Activated naive CD8-positive, alpha-beta T cell (primary cell): Measurements from ENCODE around the gene CEP72.

Experiments
- H3K27ac Mint-ChIP-seq: one replicate; pipeline ENCODE4 v1.8.0; 2021; ENCODE audit warnings: mixed read lengths
- H3K27me3 Mint-ChIP-seq: one replicate; pipeline ENCODE4 v1.8.0; 2021; ENCODE audit warnings: mixed read lengths
- H3K36me3 Mint-ChIP-seq: one replicate; pipeline ENCODE4 v1.8.0; 2021; ENCODE audit warnings: mixed read lengths
- H3K4me1 Mint-ChIP-seq: one replicate; pipeline ENCODE4 v1.8.0; 2021; ENCODE audit warnings: low read depth, mixed read lengths
- H3K4me3 Mint-ChIP-seq: one replicate; pipeline ENCODE4 v1.8.0; 2021; ENCODE audit warnings: mild to moderate bottlenecking, mixed read lengths
- H3K9me3 Mint-ChIP-seq: one replicate; pipeline ENCODE4 v1.8.0; 2021; ENCODE audit warnings: low read depth, mixed read lengths

CEP72 gene

DNA sequence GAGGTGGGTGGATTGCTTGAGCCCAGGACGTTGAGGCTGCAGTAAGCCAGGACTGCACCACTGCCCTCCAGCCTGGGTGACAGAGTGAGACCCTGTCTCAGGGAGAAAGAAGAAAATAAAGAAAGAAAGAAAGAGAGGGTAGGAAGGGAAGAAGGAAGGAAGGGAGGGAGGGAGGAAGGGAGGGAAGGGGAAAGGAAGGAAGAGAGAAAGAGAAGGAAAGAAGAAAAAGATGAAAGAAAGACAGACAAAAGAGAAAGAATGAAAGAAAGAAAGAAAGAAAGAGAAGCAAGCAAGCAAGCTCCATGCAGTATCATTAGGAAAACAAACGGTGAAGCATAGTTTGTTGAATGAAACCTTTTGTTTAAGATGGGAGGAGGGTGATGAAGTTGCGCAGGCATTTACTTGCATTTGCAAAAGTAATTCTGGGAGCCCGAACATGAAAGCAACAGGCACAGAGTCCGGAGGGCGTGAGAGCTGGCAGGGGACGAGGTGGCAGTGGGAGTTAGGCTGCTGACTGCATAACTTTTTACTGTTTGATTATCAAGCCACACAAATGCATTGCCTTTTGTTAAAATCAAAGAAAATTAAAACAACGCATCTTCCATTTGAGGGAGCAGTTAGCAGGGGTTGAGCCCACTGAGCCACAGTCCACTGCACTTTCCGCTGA is 26.0 kb upstream of the CEP72 start:
- H3K36me3 Mint-ChIP-seq = no peaks in the 10 kb centered on the region
- H3K27ac Mint-ChIP-seq = no peak overlapping the region
- no peaks in the 10 kb centered on the region for H3K9me3 Mint-ChIP-seq
- H3K27me3 Mint-ChIP-seq = peaks cover 22% of the 10 kb centered on the region
- H3K4me3 Mint-ChIP-seq = no peak overlapping the region
- peaks cover 6% of the 10 kb centered on the region for H3K4me1 Mint-ChIP-seq

DNA sequence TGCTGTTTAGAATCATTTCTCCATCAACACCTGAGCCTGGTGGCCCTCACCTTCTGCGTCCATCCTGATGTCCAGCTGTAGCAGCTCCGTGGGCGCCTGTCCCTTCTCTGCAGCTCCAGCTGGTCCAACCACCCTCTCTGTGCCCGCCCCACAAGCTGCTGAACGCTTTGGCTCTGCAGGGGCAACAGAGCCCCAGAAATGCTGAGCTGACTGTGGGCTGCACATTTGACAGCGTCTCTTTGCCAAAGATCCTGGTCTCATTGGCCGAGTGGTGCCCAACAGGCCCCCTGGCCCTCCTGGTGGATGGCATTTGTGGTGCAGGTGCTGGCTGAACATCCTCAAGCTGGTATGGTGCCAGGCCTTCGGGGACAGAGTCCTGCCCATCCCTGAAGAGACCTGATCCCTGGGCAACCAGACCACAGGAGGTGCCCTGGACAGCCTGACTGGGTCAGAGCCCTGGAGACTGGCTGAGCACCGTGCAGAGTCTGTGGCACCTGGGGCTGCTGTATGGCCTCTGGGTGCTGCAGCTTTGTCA is 25.3 kb upstream of the CEP72 start:
- peaks cover 6% of the 10 kb centered on the region for H3K4me1 Mint-ChIP-seq
- no peaks in the 10 kb centered on the region for H3K9me3 Mint-ChIP-seq
- no peaks in the 10 kb centered on the region for H3K36me3 Mint-ChIP-seq
- no peak overlapping the region for H3K27ac Mint-ChIP-seq
- H3K4me3 Mint-ChIP-seq = no peak overlapping the region
- peaks cover 19% of the 10 kb centered on the region for H3K27me3 Mint-ChIP-seq

DNA sequence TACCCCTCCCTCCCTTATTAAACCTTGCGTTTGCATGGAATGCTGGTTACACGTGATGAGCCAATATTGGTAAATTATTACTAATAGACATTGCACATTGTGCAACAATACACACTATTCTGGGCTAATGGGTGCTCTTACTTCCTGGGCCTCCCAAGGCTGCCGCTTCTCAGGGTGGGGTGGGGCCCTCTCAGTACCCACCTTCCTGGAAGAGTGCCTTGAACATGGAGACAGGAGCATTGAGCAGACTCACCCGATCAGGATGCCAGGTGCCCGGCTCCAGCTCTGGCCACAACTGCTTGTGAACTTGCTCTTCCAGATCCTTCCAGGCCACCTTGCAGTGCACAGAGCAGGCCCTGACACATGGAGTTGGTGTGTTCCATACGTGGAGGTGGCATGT is 24.7 kb upstream of the CEP72 start:
- peaks cover 15% of the 10 kb centered on the region for H3K27me3 Mint-ChIP-seq
- H3K27ac Mint-ChIP-seq = no peak overlapping the region
- no peaks in the 10 kb centered on the region for H3K36me3 Mint-ChIP-seq
- H3K9me3 Mint-ChIP-seq = no peaks in the 10 kb centered on the region
- H3K4me3 Mint-ChIP-seq = no peak overlapping the region
- peaks cover 6% of the 10 kb centered on the region for H3K4me1 Mint-ChIP-seq

- H3K9me3 Mint-ChIP-seq = no peaks in the 10 kb centered on the region
- peaks cover 9% of the 10 kb centered on the region for H3K27me3 Mint-ChIP-seq
- H3K4me3 Mint-ChIP-seq = no peak overlapping the region
- peaks cover 5% of the 10 kb centered on the region for H3K4me1 Mint-ChIP-seq
- H3K27ac Mint-ChIP-seq = no peak overlapping the region
- no peaks in the 10 kb centered on the region for H3K36me3 Mint-ChIP-seq
Observed at GRCh38 chr5:588406-588995, 23.6 kb upstream of the CEP72 start.

GRCh38 chr5:589173-589572 is 23.0 kb upstream of the CEP72 start:
- Mint-ChIP-seq H3K27me3 (peaks cover 10% of the 10 kb centered on the region), H3K4me1 (peaks cover 3% of the 10 kb centered on the region), H3K36me3 (no peaks in the 10 kb centered on the region), H3K27ac (no peak overlapping the region), H3K9me3 (no peaks in the 10 kb centered on the region), H3K4me3 (no peak overlapping the region)

GRCh38 chr5:589588-589987 is 22.6 kb upstream of the CEP72 start:
- Mint-ChIP-seq H3K27ac (no peak overlapping the region), H3K27me3 (peaks cover 11% of the 10 kb centered on the region), H3K36me3 (no peaks in the 10 kb centered on the region), H3K4me3 (no peak overlapping the region), H3K4me1 (peaks cover 3% of the 10 kb centered on the region), H3K9me3 (no peaks in the 10 kb centered on the region)

DNA sequence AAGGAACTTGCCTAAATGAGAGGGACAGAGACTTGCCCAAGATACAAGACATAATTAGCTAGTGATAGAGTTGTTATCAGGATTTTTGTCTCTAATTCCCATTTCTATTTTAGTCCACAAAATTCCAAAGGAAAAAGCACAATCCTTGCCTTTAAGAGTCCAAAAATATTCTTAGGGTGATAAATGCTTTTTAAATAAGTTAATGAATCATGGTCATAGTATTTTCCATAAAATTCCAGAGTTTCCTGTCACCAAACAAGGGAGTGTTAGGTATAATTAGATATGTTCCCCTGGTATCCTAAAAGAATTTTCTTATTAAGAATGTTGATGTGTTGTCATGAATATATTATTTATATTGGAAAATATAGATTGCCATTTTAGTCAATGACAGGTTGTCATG is 21.8 kb upstream of the CEP72 start:
- no peak overlapping the region for H3K27ac Mint-ChIP-seq
- H3K27me3 Mint-ChIP-seq = peaks cover 13% of the 10 kb centered on the region

DNA sequence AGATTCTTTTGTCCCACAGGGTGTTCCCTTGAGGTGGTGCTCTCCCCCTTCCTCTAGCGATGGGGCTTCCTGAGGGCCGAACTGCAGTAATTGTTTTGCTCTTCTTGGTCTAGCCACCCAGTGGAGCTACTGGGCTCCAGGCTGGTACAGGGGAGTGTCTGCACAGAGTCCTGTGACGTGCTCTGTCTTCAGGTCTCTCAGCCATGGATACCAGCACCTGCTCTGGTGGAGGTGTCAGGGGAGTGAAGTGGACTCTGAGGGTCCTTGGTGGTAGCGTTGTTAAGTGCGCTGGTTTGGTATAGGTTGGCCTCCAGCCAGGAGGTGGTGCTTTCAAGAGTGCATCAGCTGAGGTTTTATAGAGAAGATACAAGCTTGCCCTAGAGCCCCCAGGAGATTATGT is 20.4 kb upstream of the CEP72 start:
- peaks cover 3% of the 10 kb centered on the region for H3K4me1 Mint-ChIP-seq
- no peaks in the 10 kb centered on the region for H3K36me3 Mint-ChIP-seq
- H3K9me3 Mint-ChIP-seq = no peaks in the 10 kb centered on the region
- H3K4me3 Mint-ChIP-seq = no peak overlapping the region
- no peak overlapping the region for H3K27ac Mint-ChIP-seq
- peaks cover 11% of the 10 kb centered on the region for H3K27me3 Mint-ChIP-seq

More for the DNA sequence above, 21.8 kb upstream of the CEP72 start:
- H3K36me3 Mint-ChIP-seq = no peaks in the 10 kb centered on the region
- H3K4me3 Mint-ChIP-seq = no peak overlapping the region
- H3K9me3 Mint-ChIP-seq = no peaks in the 10 kb centered on the region
- peaks cover 3% of the 10 kb centered on the region for H3K4me1 Mint-ChIP-seq

DNA sequence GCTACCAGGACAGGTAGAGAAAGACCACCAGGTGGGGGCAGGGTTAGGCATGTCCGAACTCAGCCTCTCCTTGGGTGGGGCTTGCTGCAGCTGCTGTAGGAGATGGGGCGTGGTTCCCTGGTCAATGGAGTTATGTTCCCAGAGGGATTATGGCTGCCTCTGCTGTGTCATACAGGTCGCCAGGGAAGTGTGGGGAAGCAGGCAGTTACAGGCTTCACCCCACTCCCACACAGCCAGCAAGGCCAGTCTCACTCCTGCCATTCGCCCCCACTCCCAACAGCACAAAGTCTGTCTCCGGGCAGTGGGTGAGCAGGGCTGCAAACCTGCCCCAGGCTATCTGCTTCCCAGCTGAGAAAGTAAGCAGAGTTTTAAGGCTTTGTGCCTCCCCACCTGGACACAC is 20.0 kb upstream of the CEP72 start:
- Mint-ChIP-seq H3K9me3 (no peaks in the 10 kb centered on the region), H3K4me1 (peaks cover 3% of the 10 kb centered on the region), H3K36me3 (no peaks in the 10 kb centered on the region), H3K27ac (no peak overlapping the region), H3K27me3 (peaks cover 11% of the 10 kb centered on the region), H3K4me3 (no peak overlapping the region)

GRCh38 chr5:593511-593910 is 18.6 kb upstream of the CEP72 start:
- H3K36me3 Mint-ChIP-seq = no peaks in the 10 kb centered on the region
- H3K27me3 Mint-ChIP-seq = peaks cover 15% of the 10 kb centered on the region
- no peak overlapping the region for H3K4me3 Mint-ChIP-seq
- H3K27ac Mint-ChIP-seq = no peak overlapping the region
- no peaks in the 10 kb centered on the region for H3K9me3 Mint-ChIP-seq
- peaks cover 7% of the 10 kb centered on the region for H3K4me1 Mint-ChIP-seq

DNA sequence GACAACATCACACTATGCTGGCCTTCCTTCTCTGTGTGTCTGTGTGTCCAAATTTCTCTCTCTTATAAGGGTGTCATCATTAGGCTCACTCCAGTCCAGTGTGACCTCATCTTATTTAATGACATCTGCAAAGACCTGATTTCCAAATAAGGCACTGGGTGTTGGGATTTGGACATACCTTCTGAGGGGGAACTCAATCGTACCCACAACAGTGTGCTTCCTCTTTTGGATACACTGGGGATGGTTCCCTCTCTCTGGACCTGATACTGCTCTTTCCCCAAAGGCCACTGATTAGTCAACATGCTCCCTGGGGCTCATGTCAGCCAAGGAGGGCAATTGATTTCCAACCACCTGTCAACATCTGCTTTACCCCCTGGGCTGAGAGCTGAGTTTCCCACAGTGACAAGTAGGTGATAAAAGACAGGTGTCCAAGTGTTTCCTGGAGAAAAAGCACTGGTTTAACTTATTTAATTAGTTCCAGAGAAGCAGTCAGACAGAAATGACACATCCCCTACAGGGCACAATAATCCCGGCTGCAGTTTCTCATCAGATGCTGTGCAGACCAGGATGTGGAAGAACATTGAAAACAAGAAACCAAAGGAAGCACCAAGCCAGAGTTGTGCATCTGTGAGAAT is 17.8 kb upstream of the CEP72 start:
- Mint-ChIP-seq H3K9me3 (no peaks in the 10 kb centered on the region), H3K27ac (no peak overlapping the region), H3K4me1 (peaks cover 7% of the 10 kb centered on the region), H3K27me3 (peaks cover 15% of the 10 kb centered on the region), H3K4me3 (no peak overlapping the region), H3K36me3 (no peaks in the 10 kb centered on the region)

GRCh38 chr5:595285-595875 is 16.8 kb upstream of the CEP72 start:
- Mint-ChIP-seq H3K4me3 (no peak overlapping the region), H3K27me3 (peaks cover 12% of the 10 kb centered on the region), H3K36me3 (no peaks in the 10 kb centered on the region), H3K27ac (no peak overlapping the region), H3K9me3 (no peaks in the 10 kb centered on the region), H3K4me1 (peaks cover 3% of the 10 kb centered on the region)

GRCh38 chr5:597871-598563 is 14.1 kb upstream of the CEP72 start:
- peaks cover 13% of the 10 kb centered on the region for H3K27me3 Mint-ChIP-seq
- no peak overlapping the region for H3K27ac Mint-ChIP-seq

DNA sequence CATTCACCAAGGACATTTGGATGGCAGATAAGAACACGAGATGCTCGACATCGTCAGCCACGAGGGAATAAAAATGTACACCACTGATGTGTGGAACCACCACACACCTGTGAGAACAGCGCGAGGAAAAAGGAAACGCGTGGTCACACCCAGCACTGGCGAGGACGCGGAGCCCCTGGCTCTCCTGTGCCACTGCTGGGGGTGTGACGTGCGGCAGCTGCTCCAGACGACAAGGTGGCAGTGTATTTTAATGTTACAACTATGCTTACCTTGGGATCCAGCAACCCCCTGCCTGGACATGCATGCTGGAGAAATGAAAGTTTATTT is 13.6 kb upstream of the CEP72 start:
- peaks cover 3% of the 10 kb centered on the region for H3K4me1 Mint-ChIP-seq
- no peak overlapping the region for H3K27ac Mint-ChIP-seq
- no peaks in the 10 kb centered on the region for H3K9me3 Mint-ChIP-seq
- peaks cover 13% of the 10 kb centered on the region for H3K27me3 Mint-ChIP-seq
- H3K36me3 Mint-ChIP-seq = no peaks in the 10 kb centered on the region
- H3K4me3 Mint-ChIP-seq = no peak overlapping the region

More at GRCh38 chr5:597871-598563, 14.1 kb upstream of the CEP72 start:
- H3K4me3 Mint-ChIP-seq = no peak overlapping the region
- H3K36me3 Mint-ChIP-seq = no peaks in the 10 kb centered on the region
- no peaks in the 10 kb centered on the region for H3K9me3 Mint-ChIP-seq
- peaks cover 3% of the 10 kb centered on the region for H3K4me1 Mint-ChIP-seq
